Body of pancreas (tissue), 4 donors: ENCODE measurements around the gene CST4.
"Not testable (repeated sequence)": the region's sequence is repeated elsewhere in the genome, so short reads cannot be mapped to it uniquely, and the experiment has no call there.

Experiments
- CTCF ChIP-seq, 7 experiments: fragments of 450-650 bp in 4 of 7; fragments of 200-600 bp in 3 of 7; sonication (generic) in 3 of 7; IDR thresholded peaks; one replicate each; pipeline ENCODE4 v1.5.1; 2016 to 2019; ENCODE audit warnings: antibody characterized with exemption in 7 of 7
- POLR2A ChIP-seq, 3 donors: fragments of 450-650 bp; IDR thresholded peaks; one replicate each; pipeline ENCODE4 v1.6.1; 2016; ENCODE audit warnings: antibody characterized with exemption in 3 of 3, mild to moderate bottlenecking in 2 of 3

- not testable (repeated sequence) for TF ChIP-seq CTCF, POLR2A (IDR thresholded peaks at IDR 0.05)
Observed at GRCh38 chr20:23735391-23735790, 46.6 kb upstream of the CST4 start.
